Measurements from ENCODE around the gene CHRDL2. TPM values are rescaled to one million over a fixed set of nuclear protein-coding genes. Genes with fewer than 3 reads are reported as not detected.

CHRDL2 gene
- polyA plus RNA-seq, 1 experiment, result 0.09 TPM

DNA sequence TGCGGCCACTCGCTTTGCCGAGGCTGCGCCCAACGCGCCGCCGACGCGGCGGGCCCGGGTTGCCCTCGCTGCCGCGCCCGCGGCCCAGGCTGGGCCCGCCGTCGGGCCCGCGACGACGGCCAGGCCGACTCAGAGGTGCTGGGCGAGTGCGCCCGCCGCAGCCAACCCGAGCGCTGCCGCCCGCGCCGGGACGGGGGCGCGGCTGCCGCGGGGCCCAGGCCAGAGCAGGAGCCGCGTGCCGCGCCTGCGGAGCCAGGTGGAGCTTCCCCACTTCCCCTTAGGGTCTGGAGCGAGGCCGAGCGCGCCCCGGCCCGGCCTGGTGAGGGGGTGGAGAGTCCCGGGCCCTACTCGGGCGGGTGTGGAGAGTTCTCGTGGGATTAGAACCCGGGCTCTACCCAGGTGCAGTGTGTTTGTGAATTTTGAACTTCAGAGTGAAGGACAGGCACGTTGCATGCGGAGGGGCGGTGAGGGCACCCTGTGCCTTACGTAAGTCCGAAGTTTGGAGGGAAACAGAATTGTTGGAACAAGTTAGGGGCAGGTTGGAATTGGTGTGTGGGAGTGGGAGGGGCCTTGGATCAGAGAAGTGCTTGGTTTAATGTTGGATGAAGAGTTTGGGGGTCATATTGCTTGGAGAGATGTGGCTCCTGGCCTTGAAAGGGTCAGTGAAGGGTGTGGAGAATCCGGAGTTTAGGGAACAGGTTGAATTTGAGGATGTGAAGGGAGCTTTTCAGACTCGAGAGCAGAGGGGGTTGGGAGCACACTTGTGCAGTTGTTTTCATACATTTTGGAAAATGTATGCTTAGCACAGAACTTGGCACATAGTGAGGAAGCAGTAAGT, 18.1 kb upstream of the CHRDL2 start:
- H3K36me3 ChIP-seq (ENCODE audit: control insufficient read depth, insufficient read depth, low read length), result no peaks in the 10 kb centered on the region
- peak overlapping the region; percentile 51 for H3K4me3 ChIP-seq (ENCODE audit: low read depth, low read length)
- no peaks in the 10 kb centered on the region for H3K27me3 ChIP-seq (ENCODE audit: control insufficient read depth, insufficient read depth, low read length)
- POLR2A ChIA-PET, result interaction anchor here (0.6 to 0.8 kb wide), 4 partner anchors 8 to 255 kb away, joined by 3 to 8 read pairs (median 4); no protein-coding TSS in a partner anchor
- TF ChIP-seq CTCF (IDR thresholded peaks at IDR 0.05; ENCODE audit: insufficient read depth, low read depth, low read length), result no peak
- no peak for DNase-seq (ENCODE audit: low read depth)
- CTCF ChIA-PET, result interaction anchor here (1.0 to 3.2 kb wide), 3 partner anchors 10 to 180 kb away, joined by 3 to 26 read pairs (median 5); no protein-coding TSS in a partner anchor

DNA sequence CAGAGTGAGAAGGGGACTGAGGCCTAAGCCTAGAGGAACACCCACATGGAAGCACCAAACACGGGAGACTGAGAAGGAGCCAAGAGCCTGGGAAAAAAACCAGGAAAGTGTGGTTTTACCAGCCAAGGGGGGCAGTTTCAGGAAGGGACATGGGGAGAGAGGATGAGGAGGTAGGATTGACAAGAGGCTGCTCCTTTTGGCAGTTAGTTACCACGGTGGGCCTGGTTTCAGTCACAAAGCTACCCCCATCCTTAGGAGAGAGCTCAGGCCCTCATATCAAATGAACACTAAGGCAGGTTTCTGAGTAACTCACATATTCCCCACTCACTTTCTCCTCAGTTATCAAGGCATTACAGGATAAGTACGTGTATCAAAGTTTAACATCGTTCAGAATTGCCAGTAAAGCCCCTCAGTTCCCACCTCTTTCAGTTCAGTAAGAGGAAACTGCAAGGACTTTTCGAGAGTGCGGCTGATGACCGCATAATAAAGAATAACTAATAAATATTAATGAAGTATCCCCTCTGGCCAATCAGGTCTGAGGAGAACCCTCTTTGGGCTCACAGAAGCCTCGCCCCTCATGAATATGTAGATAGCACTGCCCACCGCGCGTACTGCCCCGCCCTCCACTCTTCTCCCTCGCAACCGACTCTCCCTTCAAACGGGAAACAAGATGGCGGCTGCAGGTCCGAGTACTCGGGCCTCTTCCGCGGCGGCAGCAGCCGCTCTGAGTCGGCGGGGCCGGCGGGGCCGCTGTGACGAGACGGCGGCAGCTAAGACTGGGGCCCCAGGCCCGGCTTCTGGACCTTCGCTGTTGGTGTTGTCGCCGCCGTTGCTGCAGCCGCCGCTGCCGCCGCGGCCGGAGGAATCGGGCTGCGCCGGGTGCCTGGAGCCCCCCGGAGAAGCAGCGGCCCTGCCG, 17.2 kb upstream of the CHRDL2 start, which contains the start of gene RNF169:
RNF169 (plus strand) TSS at position 639 of the 916 bp plus-strand sequence; CDS start at position 671, 32 bp downstream.
- POLR2A ChIA-PET, result interaction anchor here (0.6 kb wide), 3 partner anchors 7 to 112 kb away, joined by 5 to 14 read pairs (median 8); no protein-coding TSS in a partner anchor

DNA sequence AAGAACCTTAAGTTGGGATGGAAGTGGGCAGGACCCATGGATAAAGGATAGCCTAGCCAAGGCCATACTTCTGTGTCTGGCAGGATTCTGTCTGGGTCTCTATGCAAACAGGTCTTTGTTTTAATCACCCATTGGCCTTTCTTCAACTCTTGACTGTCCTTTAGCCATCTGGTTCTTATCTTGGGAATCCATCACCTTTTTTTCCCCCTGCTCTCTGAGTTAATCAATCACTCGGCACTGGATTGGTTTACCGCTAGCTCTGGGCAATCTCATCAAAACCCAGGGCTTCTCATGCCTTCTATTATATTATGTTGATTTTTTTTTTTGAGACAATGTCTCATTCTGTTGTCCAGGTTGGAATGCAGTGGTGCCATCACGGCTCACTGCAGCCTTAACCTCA, 15.6 kb upstream of the CHRDL2 start:
- no peaks in the 10 kb centered on the region for H3K27me3 ChIP-seq (ENCODE audit: control insufficient read depth, insufficient read depth, low read length)
- ChIA-PET POLR2A (no interaction called here), CTCF (interaction anchor here (0.8 to 2.1 kb wide), 3 partner anchors 9 to 135 kb away, joined by 4 to 5 read pairs (median 5); no protein-coding TSS in a partner anchor)
- no peak overlapping the region for H3K4me3 ChIP-seq (ENCODE audit: low read depth, low read length)
- DNase-seq (ENCODE audit: low read depth), result no peak
- TF ChIP-seq CTCF (IDR thresholded peaks at IDR 0.05; ENCODE audit: insufficient read depth, low read depth, low read length), result no peak
- H3K36me3 ChIP-seq (ENCODE audit: control insufficient read depth, insufficient read depth, low read length), result no peaks in the 10 kb centered on the region

More for the DNA sequence above, 17.2 kb upstream of the CHRDL2 start, which contains the start of gene RNF169:
- H3K27me3 ChIP-seq (ENCODE audit: control insufficient read depth, insufficient read depth, low read length), result no peaks in the 10 kb centered on the region
- no peaks in the 10 kb centered on the region for H3K36me3 ChIP-seq (ENCODE audit: control insufficient read depth, insufficient read depth, low read length)
- CTCF ChIA-PET, result interaction anchor here (0.6 to 3.2 kb wide), 6 partner anchors 9 to 584 kb away, joined by 3 to 26 read pairs (median 4); no protein-coding TSS in a partner anchor
- DNase-seq (ENCODE audit: low read depth), result peak; percentile 85
- H3K4me3 ChIP-seq (ENCODE audit: low read depth, low read length), result peak within 1 kb of the TSS; percentile 51
- no peak for TF ChIP-seq CTCF (IDR thresholded peaks at IDR 0.05; ENCODE audit: insufficient read depth, low read depth, low read length)

GRCh38 chr11:74744277-74744676, 13.1 kb upstream of the CHRDL2 start:
- TF ChIP-seq CTCF (IDR thresholded peaks at IDR 0.05; ENCODE audit: insufficient read depth, low read depth, low read length), result no peak
- Histone ChIP-seq H3K4me3 (ENCODE audit: low read depth, low read length) (no peak overlapping the region), H3K27me3 (ENCODE audit: control insufficient read depth, insufficient read depth, low read length) (no peaks in the 10 kb centered on the region), H3K36me3 (ENCODE audit: control insufficient read depth, insufficient read depth, low read length) (no peaks in the 10 kb centered on the region)
- DNase-seq (ENCODE audit: low read depth), result no peak
- CTCF ChIA-PET, result interaction anchor here (0.7 to 2.3 kb wide), 8 partner anchors 9 to 291 kb away, joined by 3 to 10 read pairs (median 4); partner anchors contain the start of gene CHRDL2
- POLR2A ChIA-PET, result no interaction called here
